ENCODE results near the gene PPDPF.

DNA sequence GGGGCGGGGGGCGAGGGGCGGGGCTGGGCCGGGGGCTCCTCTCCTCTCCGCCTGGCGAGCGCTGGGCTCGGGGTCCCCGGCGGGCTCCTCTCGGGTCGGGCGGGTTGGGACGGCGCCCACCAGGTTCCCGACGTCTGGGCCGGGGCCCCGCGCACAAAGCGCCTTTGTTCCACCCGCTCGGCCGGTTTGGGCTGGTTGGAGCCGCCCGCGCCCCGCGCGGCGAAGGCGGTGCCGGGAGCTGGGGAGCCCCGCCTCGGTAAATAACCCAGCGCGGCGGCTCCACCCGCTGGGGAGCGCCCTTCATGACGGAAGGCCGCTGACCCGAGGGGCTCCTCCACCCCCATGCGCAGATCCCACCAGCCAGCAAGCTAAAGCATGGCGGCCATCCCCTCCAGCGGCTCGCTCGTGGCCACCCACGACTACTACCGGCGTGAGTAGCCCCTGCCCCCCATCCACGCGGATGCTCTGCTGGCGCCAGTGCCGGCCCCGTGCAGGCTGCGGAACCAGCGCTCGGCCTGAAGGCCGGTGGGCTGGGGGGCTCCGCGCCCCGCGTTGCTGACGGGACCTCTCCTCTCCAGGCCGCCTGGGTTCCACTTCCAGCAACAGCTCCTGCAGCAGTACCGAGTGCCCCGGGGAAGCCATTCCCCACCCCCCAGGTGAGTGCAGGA lies 503 bp downstream of the PPDPF start:
- TF ChIP-seq POLR2A (IDR thresholded peaks at IDR 0.05; ENCODE audit: extremely low read depth, insufficient read length), result no peak
- TF ChIP-seq, protein P1, sequence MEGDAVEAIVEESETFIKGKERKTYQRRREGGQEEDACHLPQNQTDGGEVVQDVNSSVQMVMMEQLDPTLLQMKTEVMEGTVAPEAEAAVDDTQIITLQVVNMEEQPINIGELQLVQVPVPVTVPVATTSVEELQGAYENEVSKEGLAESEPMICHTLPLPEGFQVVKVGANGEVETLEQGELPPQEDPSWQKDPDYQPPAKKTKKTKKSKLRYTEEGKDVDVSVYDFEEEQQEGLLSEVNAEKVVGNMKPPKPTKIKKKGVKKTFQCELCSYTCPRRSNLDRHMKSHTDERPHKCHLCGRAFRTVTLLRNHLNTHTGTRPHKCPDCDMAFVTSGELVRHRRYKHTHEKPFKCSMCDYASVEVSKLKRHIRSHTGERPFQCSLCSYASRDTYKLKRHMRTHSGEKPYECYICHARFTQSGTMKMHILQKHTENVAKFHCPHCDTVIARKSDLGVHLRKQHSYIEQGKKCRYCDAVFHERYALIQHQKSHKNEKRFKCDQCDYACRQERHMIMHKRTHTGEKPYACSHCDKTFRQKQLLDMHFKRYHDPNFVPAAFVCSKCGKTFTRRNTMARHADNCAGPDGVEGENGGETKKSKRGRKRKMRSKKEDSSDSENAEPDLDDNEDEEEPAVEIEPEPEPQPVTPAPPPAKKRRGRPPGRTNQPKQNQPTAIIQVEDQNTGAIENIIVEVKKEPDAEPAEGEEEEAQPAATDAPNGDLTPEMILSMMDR (IDR thresholded peaks at IDR 0.05; ENCODE audit: low read depth, low read length), result no peak
